SK-N-SH treated with all-trans-retinoic acid at 6 μM for 48 hours (cell line): Measurements from ENCODE around the gene ZNF236.

Experiments
- CREB5 ChIP-seq: fragments of 250-450 bp; sonication (Bioruptor Pico); IDR thresholded peaks from 2 replicates; pipeline ENCODE4 v1.5.1; 2020; ENCODE audit warnings: low read depth, mild to moderate bottlenecking, moderate library complexity
- CSDC2 ChIP-seq: fragments of 250-450 bp; sonication (Bioruptor Pico); IDR thresholded peaks from 2 replicates; pipeline ENCODE4 v1.5.0; 2020; ENCODE audit warnings: mild to moderate bottlenecking, moderate library complexity
- ISL1 ChIP-seq: fragments of 250-450 bp; sonication (Bioruptor Pico); IDR thresholded peaks from 2 replicates; pipeline ENCODE4 v2.1.2; 2022; ENCODE audit warnings: mild to moderate bottlenecking, moderate library complexity
- OSR1 ChIP-seq: fragments of 250-450 bp; sonication (Bioruptor Pico); IDR thresholded peaks from 2 replicates; pipeline ENCODE4 v1.8.0; 2022; ENCODE audit warnings: moderate library complexity, mild to moderate bottlenecking, inconsistent platforms
- PATZ1 ChIP-seq: fragments of 250-450 bp; sonication (Bioruptor Pico); IDR thresholded peaks from 2 replicates; pipeline ENCODE4 v1.8.0; 2020; ENCODE audit warnings: mild to moderate bottlenecking, moderate library complexity, borderline replicate concordance
- POU6F1 ChIP-seq: fragments of 250-450 bp; sonication (Bioruptor Pico); IDR thresholded peaks from 2 replicates; pipeline ENCODE4 v1.8.0; 2021; ENCODE audit warnings: low read depth, mild to moderate bottlenecking, moderate library complexity, borderline replicate concordance
- RARB ChIP-seq: fragments of 250-450 bp; sonication (Bioruptor Pico); IDR thresholded peaks from 2 replicates; pipeline ENCODE4 v1.8.0; 2021; ENCODE audit warnings: mild to moderate bottlenecking, moderate library complexity
- ZC3H10 ChIP-seq: fragments of 250-450 bp; sonication (Bioruptor Pico); IDR thresholded peaks from 2 replicates; pipeline ENCODE4 v1.5.1; 2021; ENCODE audit warnings: mild to moderate bottlenecking, moderate library complexity
- ZFP3 ChIP-seq: fragments of 250-450 bp; sonication (Bioruptor Pico); IDR thresholded peaks from 2 replicates; pipeline ENCODE4 v1.5.0; 2020; ENCODE audit warnings: mild to moderate bottlenecking, moderate library complexity
- ZNF565 ChIP-seq: fragments of 450-650 bp; formaldehyde crosslinking; conservative IDR thresholded peaks from 2 replicates; pipeline ENCODE4 v1.5.0; 2020; ENCODE audit warnings: low read depth, mild to moderate bottlenecking, moderate library complexity
- ZNF70 ChIP-seq: fragments of 450-650 bp; formaldehyde crosslinking; IDR thresholded peaks from 2 replicates; pipeline ENCODE4 v1.5.0; 2020; ENCODE audit warnings: mild to moderate bottlenecking, moderate library complexity

GRCh38 chr18:76984193-76985155 is 162.1 kb downstream of the ZNF236 start:
- TF ChIP-seq ZFP3 (CRISPR knock-in tag) (no peak), ZC3H10 (CRISPR knock-in tag) (no peak), POU6F1 (no peak), RARB (CRISPR knock-in tag) (no peak), OSR1 (no peak), ZNF70 (CRISPR knock-in tag) (no peak), ISL1 (CRISPR knock-in tag) (no peak), ZNF565 (CRISPR knock-in tag) (no peak), CREB5 (no peak), CSDC2 (CRISPR knock-in tag) (no peak), PATZ1 (CRISPR knock-in tag) (no peak)
